H1 (cell line): ENCODE data around the gene PHF24. TPM values are rescaled to one million over a fixed set of nuclear protein-coding genes. Genes with fewer than 3 reads are reported as not detected.

ENCODE experiments used
- CTCF ChIA-PET: fragments of 300-600 bp; sonication (Branson Sonifier 250); formaldehyde crosslinking; loops from one replicate; lab custom pipeline; 2021; ENCODE audit not compliant: partially characterized antibody; lab: Charles Lee
- POLR2A ChIA-PET: fragments of 300-600 bp; sonication (Branson Sonifier 250); formaldehyde crosslinking; loops from one replicate; lab custom pipeline; 2021; ENCODE audit warnings: inconsistent platforms; ENCODE audit not compliant: partially characterized antibody; lab: Charles Lee
- DNase-seq, 2 experiments: peaks; one replicate each; pipeline versions ENCODE4 v3.0.0 to v3.0.0-alpha.2; 2010 to 2022; ENCODE audit warnings: low spot score in 2 of 2, low read depth in 1 of 2, mixed read lengths in 1 of 2
- FAIRE-seq: peaks from 2 replicates; lab custom pipeline; 2011; peaks lifted over from hg19 to GRCh38; lab: Jason Lieb, UNC
- H2AFZ ChIP-seq: 2 replicates; pipeline ENCODE4 v1.8.1; 2012; ENCODE audit warnings: low read length, inconsistent platforms
- H2AK5ac ChIP-seq: 2 replicates; pipeline ENCODE4 v1.6.1; 2013; ENCODE audit warnings: low read depth, low read length
- H2BK120ac ChIP-seq: replicated peaks from 2 replicates; pipeline ENCODE3; 2013; ENCODE audit warnings: low read depth, low read length, inconsistent platforms
- H2BK12ac ChIP-seq: 2 replicates; pipeline ENCODE4 v1.6.1; 2013; ENCODE audit warnings: low read depth, low read length
- H2BK15ac ChIP-seq: 2 replicates; pipeline ENCODE4 v1.6.1; 2013; ENCODE audit warnings: low read length
- H2BK20ac ChIP-seq: 2 replicates; pipeline ENCODE4 v1.6.1; 2013; ENCODE audit warnings: low read length
- H2BK5ac ChIP-seq: 2 replicates; pipeline ENCODE4 v1.6.1; 2013; ENCODE audit warnings: low read depth, low read length
- H3K14ac ChIP-seq: 2 replicates; pipeline ENCODE4 v1.6.1; 2013; ENCODE audit warnings: inconsistent platforms; ENCODE audit not compliant: insufficient read length
- H3K18ac ChIP-seq: 2 replicates; pipeline ENCODE4 v1.6.1; 2013; ENCODE audit warnings: low read length; ENCODE audit errors: extremely low read depth
- H3K23ac ChIP-seq: 2 replicates; pipeline ENCODE4 v1.6.1; 2013; ENCODE audit warnings: inconsistent platforms; ENCODE audit not compliant: insufficient read length
- H3K23me2 ChIP-seq: 2 replicates; pipeline ENCODE4 v1.6.1; 2013; ENCODE audit warnings: low read depth, low read length
- H3K27ac ChIP-seq: 2 replicates; pipeline ENCODE4 v1.6.1; 2011; ENCODE audit warnings: low read depth, low read length, inconsistent platforms
- H3K27me3 ChIP-seq, 4 experiments: replicated peaks in 1 of 4; 1 replicate in 1 of 4; 2 replicates in 3 of 4; pipeline versions ENCODE4 v1.6.1 to v1.8.1; 2011 to 2013; ENCODE audit warnings: low read length in 3 of 4, mild to moderate bottlenecking in 3 of 4, inconsistent platforms in 2 of 4, mixed read lengths in 2 of 4, moderate library complexity in 1 of 4; ENCODE audit not compliant: control insufficient read depth in 3 of 4, insufficient read depth in 3 of 4; ENCODE audit errors: extremely low read depth in 1 of 4
- H3K36me3 ChIP-seq, 4 experiments: 2 replicates each; pipeline versions ENCODE4 v1.6.1 to v1.8.1; 2011 to 2013; ENCODE audit warnings: mild to moderate bottlenecking in 4 of 4, low read length in 3 of 4, moderate library complexity in 2 of 4, control low read depth in 1 of 4, inconsistent platforms in 1 of 4; ENCODE audit not compliant: insufficient read depth in 4 of 4, control insufficient read depth in 2 of 4
- H3K4ac ChIP-seq: replicated peaks from 2 replicates; pipeline ENCODE3; 2013; ENCODE audit warnings: low read length, low read depth, mixed read lengths, inconsistent platforms; ENCODE audit not compliant: insufficient read length
- H3K4me1 ChIP-seq, 4 experiments: replicated peaks in 1 of 4; 1 replicate in 1 of 4; 2 replicates in 3 of 4; pipeline versions ENCODE4 v1.6.1 to v1.8.1; 2011 to 2013; ENCODE audit warnings: low read length in 3 of 4, inconsistent platforms in 2 of 4, mixed read lengths in 1 of 4; ENCODE audit not compliant: insufficient read depth in 4 of 4, control insufficient read depth in 3 of 4
- H3K4me2 ChIP-seq, 2 experiments: 2 replicates each; pipeline versions ENCODE4 v1.6.1 to v1.8.1; 2011 to 2013; ENCODE audit warnings: low read depth in 2 of 2, low read length in 2 of 2, control low read depth in 1 of 2, inconsistent platforms in 1 of 2, mild to moderate bottlenecking in 1 of 2; ENCODE audit not compliant: insufficient read depth in 1 of 2
- H3K4me3 ChIP-seq, 4 experiments: fragments of 200-600, 300-600 bp in 1 of 4; sonication (generic), shearing (Covaris generic), sonication (Bioruptor Twin) in 1 of 4; 2 replicates each; pipeline versions ENCODE4 v1.5.1 to v1.8.1; 2011 to 2016; ENCODE audit warnings: low read length in 4 of 4, low read depth in 3 of 4, control low read depth in 2 of 4, inconsistent platforms in 2 of 4, mild to moderate bottlenecking in 2 of 4, mixed read lengths in 1 of 4, moderate library complexity in 1 of 4; ENCODE audit not compliant: insufficient read depth in 2 of 4; ENCODE audit errors: extremely low read depth in 1 of 4
- H3K56ac ChIP-seq: replicated peaks from 2 replicates; pipeline ENCODE3; 2013; ENCODE audit warnings: low read depth, mild to moderate bottlenecking, mixed read lengths, low read length, inconsistent platforms; ENCODE audit not compliant: insufficient read length
- H3K79me1 ChIP-seq: 2 replicates; pipeline ENCODE4 v1.6.1; 2013; ENCODE audit warnings: low read depth, low read length, control low read depth
- H3K79me2 ChIP-seq, 2 experiments: 2 replicates each; pipeline versions ENCODE4 v1.6.1 to v1.8.1; 2012 to 2013; ENCODE audit warnings: low read length in 2 of 2, mild to moderate bottlenecking in 2 of 2, inconsistent platforms in 1 of 2; ENCODE audit not compliant: insufficient read depth in 2 of 2, control insufficient read depth in 1 of 2
- H3K9ac ChIP-seq, 4 experiments: replicated peaks in 1 of 4; 1 replicate in 1 of 4; 2 replicates in 3 of 4; pipeline versions ENCODE4 v1.6.1 to v1.8.1; 2011 to 2013; ENCODE audit warnings: low read depth in 3 of 4, low read length in 3 of 4, control low read depth in 2 of 4, mild to moderate bottlenecking in 2 of 4, moderate library complexity in 2 of 4, inconsistent platforms in 1 of 4; ENCODE audit errors: extremely low read depth in 1 of 4
- H3K9me3 ChIP-seq, 2 experiments: 2 replicates each; pipeline versions ENCODE4 v1.6.1 to v1.8.1; 2012 to 2013; ENCODE audit warnings: mild to moderate bottlenecking in 2 of 2, moderate library complexity in 2 of 2, control low read depth in 1 of 2, inconsistent platforms in 1 of 2, low read depth in 1 of 2, low read length in 1 of 2, mixed read lengths in 1 of 2; ENCODE audit not compliant: insufficient read depth in 2 of 2
- H4K20me1 ChIP-seq, 2 experiments: replicated peaks in 1 of 2; 2 replicates each; pipeline versions ENCODE3 to v1.8.1; 2011 to 2013; ENCODE audit warnings: inconsistent platforms in 2 of 2, low read length in 2 of 2, mild to moderate bottlenecking in 1 of 2; ENCODE audit not compliant: insufficient read depth in 2 of 2, control insufficient read depth in 1 of 2
- H4K5ac ChIP-seq: 2 replicates; pipeline ENCODE4 v1.6.1; 2013; ENCODE audit warnings: low read length, low read depth, mixed read lengths, inconsistent platforms; ENCODE audit not compliant: insufficient read length
- H4K8ac ChIP-seq: 2 replicates; pipeline ENCODE4 v1.8.0; 2013; ENCODE audit warnings: mild to moderate bottlenecking, moderate library complexity, low read length, inconsistent platforms; ENCODE audit not compliant: insufficient read depth; ENCODE audit errors: extremely low read depth
- H4K91ac ChIP-seq: replicated peaks from 2 replicates; pipeline ENCODE3; 2013; ENCODE audit warnings: low read length, mixed read lengths, inconsistent platforms; ENCODE audit not compliant: insufficient read length
- CTBP2 ChIP-seq: IDR thresholded peaks from 2 replicates; pipeline ENCODE4 v1.7.0; 2011; ENCODE audit warnings: borderline replicate concordance, mild to moderate bottlenecking, moderate library complexity, mixed read lengths, low read length; ENCODE audit not compliant: insufficient read depth, insufficient read length
- KDM4A ChIP-seq: IDR thresholded peaks from one replicate; pipeline ENCODE4 v1.7.1; 2012; ENCODE audit warnings: low read depth, mild to moderate bottlenecking, moderate library complexity, low read length, inconsistent platforms; ENCODE audit not compliant: severe bottlenecking
- POLR2A ChIP-seq, 2 experiments: IDR thresholded peaks; 1 replicate in 1 of 2; 2 replicates in 1 of 2; pipeline ENCODE4 v1.6.1; 2011; ENCODE audit warnings: low read depth in 2 of 2, low read length in 2 of 2, mild to moderate bottlenecking in 2 of 2; ENCODE audit errors: control extremely low read depth in 1 of 2
- SP1 ChIP-seq: IDR thresholded peaks from 2 replicates; pipeline ENCODE4 v1.6.1; 2011; ENCODE audit warnings: low read depth, low read length
- WGBS, 2 experiments: shearing (Covaris generic) in 1 of 2; methylation state at CpG; one replicate each; pipeline versions ENCODE4 v1.1.6 to v1.1.7; 2013 to 2015; ENCODE audit warnings: low lambda C conversion rate in 2 of 2, mixed read lengths in 2 of 2, inconsistent platforms in 1 of 2, low coverage in 1 of 2, missing lambda C conversion rate in 1 of 2; ENCODE audit not compliant: insufficient replicate concordance in 2 of 2, insufficient coverage in 1 of 2, insufficient read length in 1 of 2; ENCODE audit errors: extremely low coverage in 1 of 2, missing lambda C conversion rate in 1 of 2; 5-methylcytosine and 5-hydroxymethylcytosine counted together
- polyA plus RNA-seq, 7 experiments: library from polyadenylated mRNA; depleted of rRNA in 3 of 7; stranded (reverse) in 5 of 7; unstranded in 2 of 7; fragments of >200 nt in 5 of 7; fragments of 200-250 nt in 2 of 7; gene quantifications; 1 replicate in 5 of 7; 2 replicates in 1 of 7; 4 replicates in 1 of 7; pipeline versions ENCODE4 v1.2.1 to v1.2.3, GENCODE V29; 2011 to 2013; ENCODE audit warnings: missing spikeins in 2 of 7, mixed read lengths in 2 of 7
- total RNA-seq: library from RNA; stranded (reverse); fragmentation: NEBNext Ultra II Directional; extraction: Animal tissue kit (Norgen Biotek cat#: 25700); gene quantifications from 2 replicates; pipeline ENCODE4 v1.2.1, GENCODE V29; 2021

The PHF24 gene
- total and polyA plus RNA-seq, 2 of the 8 experiments (the other 6 are each of a cell fraction or from before 2014, with no cell fraction given): 0.29 to 0.35 TPM

DNA sequence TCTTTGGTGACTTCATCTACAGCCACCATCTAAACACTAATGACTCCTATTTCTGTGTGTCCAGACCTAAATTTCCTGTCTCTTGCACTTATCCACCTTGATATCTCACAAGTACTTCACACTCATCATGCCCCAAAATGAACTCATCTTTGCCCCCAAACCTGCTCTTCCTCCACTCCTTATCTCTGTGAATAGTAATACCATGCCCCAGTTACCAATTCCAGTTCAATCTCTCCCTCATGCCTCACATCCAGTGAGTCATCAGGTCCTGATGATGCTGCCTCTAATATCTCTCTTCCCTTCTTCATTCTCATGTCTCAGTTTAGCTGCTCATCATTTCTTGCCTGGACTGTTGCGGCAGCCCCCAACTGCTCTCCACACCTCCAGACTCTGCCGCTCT, 16.6 kb downstream of the PHF24 start:
- Histone ChIP-seq H2BK20ac (no peak overlapping the region; the same call in 1 of the 2 replicates), H3K23me2 (no peaks in the 10 kb centered on the region), H4K5ac (no peak overlapping the region), H2BK5ac (no peak overlapping the region), H4K20me1 (no peaks in the 10 kb centered on the region), H2BK12ac (no peak overlapping the region), H3K4ac (no peak overlapping the region), H3K9ac (no peak overlapping the region), H4K8ac (no peak overlapping the region), H3K14ac (no peak overlapping the region), H3K27me3 (no peaks in the 10 kb centered on the region), H3K79me2 (no peaks in the 10 kb centered on the region), H3K56ac (no peak overlapping the region), H3K36me3 (no peaks in the 10 kb centered on the region), H2BK120ac (no peak overlapping the region), H3K27ac (no peak overlapping the region), H2AFZ (no peak overlapping the region), H3K4me3 (no peak overlapping the region), H3K18ac (no peak overlapping the region), H3K4me1 (peaks cover 0 to 5% (median 3%) of the 10 kb centered on the region in 4 experiments; a peak in 5 of 7 replicates), H3K79me1 (no peaks in the 10 kb centered on the region), H3K4me2 (no peak overlapping the region), H4K91ac (no peak overlapping the region), H2AK5ac (no peak overlapping the region), H3K23ac (no peak overlapping the region), H2BK15ac (no peak overlapping the region; the same call in 1 of the 2 replicates), H3K9me3 (no peaks in the 10 kb centered on the region)
- POLR2A ChIA-PET: no interaction called here
- TF ChIP-seq KDM4A (no peak), POLR2A (IDR thresholded peaks at IDR 0.05; ENCODE audit: control extremely low read depth in 1 of 2, low read depth in 2 of 2, low read length in 2 of 2) (no peak), SP1 (no peak), CTBP2 (no peak)
- DNase-seq (no peak), FAIRE-seq (no peak)
- 92% methylated on average over 2 of the region's 2 CpGs; no CpG with 5 or more reads in 1 of the 2 experiments for WGBS, 2 experiments
- CTCF ChIA-PET: no interaction called here
